Adrenal gland (tissue), 5 donors: ENCODE measurements around the gene DRGX.

Source experiments
- POLR2A ChIP-seq, 2 donors: fragments of 450-650 bp; IDR thresholded peaks; one replicate each; pipeline ENCODE4 v1.6.1; 2017; ENCODE audit warnings: antibody characterized with exemption in 2 of 2, mild to moderate bottlenecking in 2 of 2, moderate library complexity in 1 of 2
- TF ChIP-seq, protein P1 (sequence below), 6 experiments: fragments of 450-650 bp in 4 of 6; fragments of 200-600 bp in 2 of 6; sonication (generic) in 1 of 6; IDR thresholded peaks; 1 replicate in 5 of 6; 2 replicates in 1 of 6; pipeline versions ENCODE4 v1.5.1 to v1.8.0; 2016 to 2021; ENCODE audit warnings: antibody characterized with exemption in 6 of 6, mild to moderate bottlenecking in 2 of 6, moderate library complexity in 1 of 6
- donor health status: DM: no; HTN: no; CAD: no.

DNA sequence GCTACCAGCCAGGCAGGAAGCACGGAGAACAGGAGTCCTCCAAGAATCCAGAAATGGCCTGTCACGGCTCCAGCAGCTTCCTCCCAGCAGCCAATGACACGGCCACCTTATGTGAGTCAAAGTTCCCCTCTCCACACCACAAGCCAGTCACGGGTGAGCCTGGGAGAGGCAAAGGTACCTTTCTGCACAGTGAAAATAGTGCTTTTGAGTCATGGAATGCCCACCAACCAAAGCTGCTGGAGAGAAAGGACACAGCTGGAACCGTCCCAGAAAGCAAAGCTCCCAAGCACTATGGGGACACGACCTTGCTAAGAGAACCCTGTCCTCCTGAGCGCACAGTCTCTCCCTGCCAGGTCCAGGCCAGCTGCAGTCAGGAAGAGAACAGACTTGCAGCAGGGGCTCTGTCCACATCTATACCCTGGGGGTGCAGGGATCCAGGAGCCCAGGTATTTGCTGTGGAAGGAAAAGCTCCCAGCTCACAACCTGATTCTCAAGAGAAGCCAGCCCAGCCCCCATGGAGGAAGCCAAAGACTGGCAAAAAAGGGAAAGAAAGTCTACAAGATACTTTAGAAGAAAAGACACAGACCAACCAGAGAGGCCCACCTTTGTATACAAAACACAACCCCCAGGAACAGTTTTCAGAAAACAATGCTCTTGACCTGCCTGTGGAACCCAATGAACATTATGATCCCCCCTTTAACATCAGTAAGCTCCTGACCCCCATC, 72.6 kb downstream of the DRGX start:
- TF ChIP-seq, protein P1, sequence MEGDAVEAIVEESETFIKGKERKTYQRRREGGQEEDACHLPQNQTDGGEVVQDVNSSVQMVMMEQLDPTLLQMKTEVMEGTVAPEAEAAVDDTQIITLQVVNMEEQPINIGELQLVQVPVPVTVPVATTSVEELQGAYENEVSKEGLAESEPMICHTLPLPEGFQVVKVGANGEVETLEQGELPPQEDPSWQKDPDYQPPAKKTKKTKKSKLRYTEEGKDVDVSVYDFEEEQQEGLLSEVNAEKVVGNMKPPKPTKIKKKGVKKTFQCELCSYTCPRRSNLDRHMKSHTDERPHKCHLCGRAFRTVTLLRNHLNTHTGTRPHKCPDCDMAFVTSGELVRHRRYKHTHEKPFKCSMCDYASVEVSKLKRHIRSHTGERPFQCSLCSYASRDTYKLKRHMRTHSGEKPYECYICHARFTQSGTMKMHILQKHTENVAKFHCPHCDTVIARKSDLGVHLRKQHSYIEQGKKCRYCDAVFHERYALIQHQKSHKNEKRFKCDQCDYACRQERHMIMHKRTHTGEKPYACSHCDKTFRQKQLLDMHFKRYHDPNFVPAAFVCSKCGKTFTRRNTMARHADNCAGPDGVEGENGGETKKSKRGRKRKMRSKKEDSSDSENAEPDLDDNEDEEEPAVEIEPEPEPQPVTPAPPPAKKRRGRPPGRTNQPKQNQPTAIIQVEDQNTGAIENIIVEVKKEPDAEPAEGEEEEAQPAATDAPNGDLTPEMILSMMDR (IDR thresholded peaks at IDR 0.05): no peak
- no peak for TF ChIP-seq POLR2A (IDR thresholded peaks at IDR 0.05)
